ENCODE results near the gene KIF18B. TPM values are rescaled to one million over a fixed set of nuclear protein-coding genes. Genes with fewer than 3 reads are reported as not detected.

KIF18B gene
- total and polyA plus RNA-seq, 2 donors (not counting 1 experiment from before 2014, with no cell fraction given) = 0.99 to 2.5 TPM

DNA sequence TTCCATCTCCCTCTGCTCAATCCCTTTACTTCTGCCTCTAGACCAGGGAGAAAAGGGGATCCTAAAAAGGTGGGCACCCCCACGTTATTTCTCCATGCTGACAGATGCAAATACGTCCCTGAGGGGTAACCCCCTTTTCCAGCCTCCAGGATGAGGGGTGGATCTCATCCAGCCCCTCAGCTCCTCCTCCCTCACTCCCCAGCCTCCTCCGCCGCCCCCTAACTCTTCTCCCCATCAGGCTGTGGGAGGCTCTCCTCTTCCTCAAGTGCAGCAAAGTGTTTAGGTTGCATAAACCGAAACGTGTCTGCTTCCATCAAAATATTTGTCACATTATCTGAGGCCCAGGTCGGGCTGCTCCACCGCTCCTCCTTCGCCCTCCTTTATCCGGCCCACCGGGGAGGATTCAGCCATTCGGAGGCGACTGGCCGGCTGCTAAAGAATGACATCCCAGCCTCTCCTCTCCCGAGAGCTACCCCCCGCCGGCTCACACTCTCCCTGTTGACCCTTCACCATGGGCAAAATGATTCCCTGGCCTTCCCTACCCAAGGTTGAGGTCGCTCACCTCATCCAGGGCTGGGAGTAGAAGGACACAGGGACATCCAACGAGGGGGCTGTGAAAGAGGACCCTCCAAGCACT, 21.7 kb upstream of the KIF18B start:
- Histone ChIP-seq H3K27ac (ENCODE audit: insufficient read depth, low read length) (no peak overlapping the region), H3K9ac (ENCODE audit: insufficient read depth, low read length) (no peak overlapping the region), H3K4me1 (ENCODE audit: control insufficient read depth, extremely low read depth, insufficient read depth, low read length) (peaks cover 2% of the 10 kb centered on the region), H3K27me3 (ENCODE audit: control insufficient read depth, insufficient read depth, low read length) (peaks cover 36% of the 10 kb centered on the region), H3K36me3 (ENCODE audit: control insufficient read depth, insufficient read depth, low read length) (no peaks in the 10 kb centered on the region), H3K4me2 (ENCODE audit: extremely low read depth, insufficient read depth, low read length) (no peak overlapping the region), H3K4me3 (replicated peaks in 1 of 4; ENCODE audit: control extremely low read depth in 1 of 4, insufficient read depth in 1 of 4, low read depth in 3 of 4, low read length in 4 of 4) (no peak overlapping the region), H2AFZ (ENCODE audit: low read length) (no peak overlapping the region), H4K20me1 (ENCODE audit: control insufficient read depth, extremely low read depth, insufficient read depth, low read length) (no peaks in the 10 kb centered on the region), H3K9me3 (ENCODE audit: control insufficient read depth, insufficient read depth, low read depth, low read length) (no peaks in the 10 kb centered on the region), H3K79me2 (ENCODE audit: control insufficient read depth, insufficient read depth, low read length) (no peaks in the 10 kb centered on the region)
- no peak for DNase-seq (ENCODE audit: low read depth in 2 of 2)
- TF ChIP-seq CTCF (conservative IDR thresholded peaks at IDR 0.05 in 1 of 2, IDR thresholded peaks at IDR 0.05 in 1 of 2; ENCODE audit: low read depth in 1 of 2, low read length in 2 of 2) (no peak), EZH2 (IDR thresholded peaks at IDR 0.05; ENCODE audit: low read length, missing control alignments) (no peak)

DNA sequence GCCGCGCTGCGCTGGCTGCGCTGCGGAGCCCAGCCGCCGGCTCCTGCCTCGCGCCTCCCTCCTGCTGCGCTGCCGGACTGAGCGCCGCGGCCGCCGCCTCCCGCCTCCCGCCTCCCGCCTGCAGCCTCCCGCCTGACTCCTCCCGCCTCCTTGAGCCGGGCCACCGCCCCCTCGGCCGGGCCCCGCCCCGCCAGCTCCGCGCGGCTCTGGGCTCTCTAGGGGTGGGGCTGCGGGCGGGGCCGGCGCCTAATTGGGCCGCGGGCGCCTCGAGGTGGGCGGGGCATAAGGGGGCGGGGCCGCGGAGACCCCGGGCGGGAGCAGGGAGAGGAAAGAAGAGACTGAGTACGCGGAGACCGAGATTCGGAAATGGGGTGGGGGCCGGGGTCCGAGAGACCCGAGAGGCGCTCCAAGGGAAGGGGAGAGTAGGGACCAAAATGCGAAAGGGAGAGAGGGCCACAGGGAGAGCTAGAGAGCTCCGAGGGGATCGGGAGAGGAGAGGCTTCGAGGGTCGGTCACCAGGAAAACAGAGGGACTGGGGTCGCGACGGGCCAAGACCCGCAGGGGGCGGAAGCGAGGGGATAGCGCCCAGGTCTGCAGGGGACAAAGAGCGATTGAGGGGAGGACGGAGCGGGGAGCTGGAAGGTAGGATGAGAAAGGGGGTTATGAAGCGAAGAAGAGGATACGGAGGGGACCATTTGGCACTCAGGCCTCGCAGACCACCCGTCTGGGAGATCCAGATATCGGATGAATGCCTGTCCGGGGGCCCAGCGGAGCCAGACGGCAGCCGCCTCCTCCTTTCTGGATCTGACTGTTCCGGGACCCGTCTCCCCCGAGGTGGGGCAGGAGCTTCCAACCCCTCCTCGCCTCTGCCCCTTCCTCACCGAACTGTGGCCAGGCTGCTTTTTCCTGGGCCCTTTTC, 20.9 kb upstream of the KIF18B start, which contains the start of gene C1QL1:
Gene C1QL1 (minus strand): TSS at position 79 of the 919 bp plus-strand sequence. CDS start 255 bp downstream, outside the sequence.
- H3K9ac ChIP-seq (ENCODE audit: insufficient read depth, low read length) = no peak within 1 kb of the TSS
- peak within 1 kb of the TSS; percentile 62 for H2AFZ ChIP-seq (ENCODE audit: low read length)
- peak within 1 kb of the TSS; percentile 97 for H3K4me2 ChIP-seq (ENCODE audit: extremely low read depth, insufficient read depth, low read length)
- peak within 1 kb of the TSS; percentile 56 to 63 (median 57) for H3K4me3 ChIP-seq (replicated peaks in 1 of 4; ENCODE audit: control extremely low read depth in 1 of 4, insufficient read depth in 1 of 4, low read depth in 3 of 4, low read length in 4 of 4)
- no peak within 1 kb of the TSS for H3K27ac ChIP-seq (ENCODE audit: insufficient read depth, low read length)
- no peaks in the 10 kb centered on the region for H4K20me1 ChIP-seq (ENCODE audit: control insufficient read depth, extremely low read depth, insufficient read depth, low read length)
- H3K27me3 ChIP-seq (ENCODE audit: control insufficient read depth, insufficient read depth, low read length) = peaks cover 36% of the 10 kb centered on the region
- DNase-seq (ENCODE audit: low read depth in 2 of 2) = peak; percentile 84 to 86
- peaks cover 2% of the 10 kb centered on the region for H3K4me1 ChIP-seq (ENCODE audit: control insufficient read depth, extremely low read depth, insufficient read depth, low read length)
- H3K79me2 ChIP-seq (ENCODE audit: control insufficient read depth, insufficient read depth, low read length) = no peaks in the 10 kb centered on the region
- no peaks in the 10 kb centered on the region for H3K36me3 ChIP-seq (ENCODE audit: control insufficient read depth, insufficient read depth, low read length)
- TF ChIP-seq EZH2 (IDR thresholded peaks at IDR 0.05; ENCODE audit: low read length, missing control alignments) (peak; percentile 46), CTCF (conservative IDR thresholded peaks at IDR 0.05 in 1 of 2, IDR thresholded peaks at IDR 0.05 in 1 of 2; ENCODE audit: low read depth in 1 of 2, low read length in 2 of 2) (peak; percentile 3 to 28)
- H3K9me3 ChIP-seq (ENCODE audit: control insufficient read depth, insufficient read depth, low read depth, low read length) = no peaks in the 10 kb centered on the region

DNA sequence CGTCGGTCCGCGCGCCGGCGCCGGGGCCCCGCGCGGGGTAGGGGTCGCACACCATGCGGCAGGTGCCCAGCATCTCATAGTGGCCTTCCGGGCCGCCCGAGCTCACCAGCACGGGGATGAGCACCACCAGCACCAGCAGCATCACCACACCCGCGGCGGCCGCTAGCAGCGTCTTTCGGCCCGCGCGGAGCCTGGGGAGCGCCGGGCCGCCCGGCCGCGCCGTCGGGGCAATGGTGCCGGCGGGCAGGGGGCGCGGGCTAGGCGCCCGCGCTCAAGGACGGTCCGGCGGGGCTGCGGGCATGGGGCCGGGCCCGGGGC, 20.3 kb upstream of the KIF18B start:
- TF ChIP-seq CTCF (conservative IDR thresholded peaks at IDR 0.05 in 1 of 2, IDR thresholded peaks at IDR 0.05 in 1 of 2; ENCODE audit: low read depth in 1 of 2, low read length in 2 of 2) (no peak), EZH2 (IDR thresholded peaks at IDR 0.05; ENCODE audit: low read length, missing control alignments) (no peak)
- Histone ChIP-seq H2AFZ (ENCODE audit: low read length) (no peak overlapping the region), H3K27ac (ENCODE audit: insufficient read depth, low read length) (no peak overlapping the region), H3K4me3 (replicated peaks in 1 of 4; ENCODE audit: control extremely low read depth in 1 of 4, insufficient read depth in 1 of 4, low read depth in 3 of 4, low read length in 4 of 4) (no peak overlapping the region), H3K9ac (ENCODE audit: insufficient read depth, low read length) (no peak overlapping the region), H3K79me2 (ENCODE audit: control insufficient read depth, insufficient read depth, low read length) (no peaks in the 10 kb centered on the region), H3K36me3 (ENCODE audit: control insufficient read depth, insufficient read depth, low read length) (no peaks in the 10 kb centered on the region), H3K27me3 (ENCODE audit: control insufficient read depth, insufficient read depth, low read length) (peaks cover 36% of the 10 kb centered on the region), H3K4me2 (ENCODE audit: extremely low read depth, insufficient read depth, low read length) (no peak overlapping the region), H3K4me1 (ENCODE audit: control insufficient read depth, extremely low read depth, insufficient read depth, low read length) (peaks cover 2% of the 10 kb centered on the region), H4K20me1 (ENCODE audit: control insufficient read depth, extremely low read depth, insufficient read depth, low read length) (no peaks in the 10 kb centered on the region), H3K9me3 (ENCODE audit: control insufficient read depth, insufficient read depth, low read depth, low read length) (no peaks in the 10 kb centered on the region)
- DNase-seq (ENCODE audit: low read depth in 2 of 2) = no peak

Data from fibroblast of lung (primary cell).